GM12801 (cell line): ENCODE data around the gene MROH2B.

ENCODE experiments used
- TF ChIP-seq, protein P1 (sequence below): IDR thresholded peaks from one replicate; pipeline ENCODE4 v1.5.1; 2011; ENCODE audit warnings: control low read depth; ENCODE audit not compliant: insufficient read length; ENCODE audit errors: extremely low read depth

The MROH2B gene

DNA sequence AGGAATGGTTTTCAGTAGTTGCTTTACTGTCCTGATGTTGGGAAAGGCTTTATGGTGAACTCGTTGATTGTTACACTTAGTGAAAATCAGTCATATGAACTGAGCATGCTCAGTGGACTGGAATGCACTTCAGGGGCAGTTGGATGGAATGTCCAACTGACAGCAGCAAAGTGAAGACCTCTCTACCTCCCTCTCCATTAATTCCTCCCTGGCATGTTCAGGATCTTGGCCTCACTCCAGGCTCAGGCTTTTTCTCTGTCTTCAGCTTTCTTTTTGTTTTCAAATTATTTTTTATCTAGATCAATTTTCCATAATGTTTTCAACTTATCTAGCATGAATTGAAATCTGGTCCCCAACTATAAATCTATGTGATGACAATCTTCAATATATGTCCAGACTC lies at the start of gene MROH2B:
Gene MROH2B (minus strand): TSS at position 101 of the 400 bp plus-strand sequence. CDS start 490 bp downstream, outside the sequence.
- TF ChIP-seq, protein P1, sequence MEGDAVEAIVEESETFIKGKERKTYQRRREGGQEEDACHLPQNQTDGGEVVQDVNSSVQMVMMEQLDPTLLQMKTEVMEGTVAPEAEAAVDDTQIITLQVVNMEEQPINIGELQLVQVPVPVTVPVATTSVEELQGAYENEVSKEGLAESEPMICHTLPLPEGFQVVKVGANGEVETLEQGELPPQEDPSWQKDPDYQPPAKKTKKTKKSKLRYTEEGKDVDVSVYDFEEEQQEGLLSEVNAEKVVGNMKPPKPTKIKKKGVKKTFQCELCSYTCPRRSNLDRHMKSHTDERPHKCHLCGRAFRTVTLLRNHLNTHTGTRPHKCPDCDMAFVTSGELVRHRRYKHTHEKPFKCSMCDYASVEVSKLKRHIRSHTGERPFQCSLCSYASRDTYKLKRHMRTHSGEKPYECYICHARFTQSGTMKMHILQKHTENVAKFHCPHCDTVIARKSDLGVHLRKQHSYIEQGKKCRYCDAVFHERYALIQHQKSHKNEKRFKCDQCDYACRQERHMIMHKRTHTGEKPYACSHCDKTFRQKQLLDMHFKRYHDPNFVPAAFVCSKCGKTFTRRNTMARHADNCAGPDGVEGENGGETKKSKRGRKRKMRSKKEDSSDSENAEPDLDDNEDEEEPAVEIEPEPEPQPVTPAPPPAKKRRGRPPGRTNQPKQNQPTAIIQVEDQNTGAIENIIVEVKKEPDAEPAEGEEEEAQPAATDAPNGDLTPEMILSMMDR, result no peak

DNA sequence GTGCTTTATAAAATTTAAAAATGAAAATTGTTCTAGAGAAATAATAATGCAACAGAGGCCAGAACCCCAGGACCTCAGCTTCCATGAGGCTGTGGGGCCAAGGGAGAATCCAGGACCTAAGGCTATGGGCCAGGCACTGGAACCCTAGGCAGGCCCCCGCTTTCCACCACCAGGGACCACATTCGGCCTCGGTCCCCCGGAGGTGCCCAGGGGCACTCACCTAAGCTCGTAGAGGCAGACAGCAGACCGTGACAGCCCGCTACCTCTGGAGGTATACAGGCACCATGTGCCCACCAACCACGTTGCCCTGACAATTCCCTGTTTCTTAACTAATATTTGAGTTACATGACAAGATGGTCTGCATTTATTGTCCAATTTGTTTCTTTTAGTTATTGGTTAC lies 49.5 kb upstream of the MROH2B start:
- TF ChIP-seq, protein P1, result no peak

DNA sequence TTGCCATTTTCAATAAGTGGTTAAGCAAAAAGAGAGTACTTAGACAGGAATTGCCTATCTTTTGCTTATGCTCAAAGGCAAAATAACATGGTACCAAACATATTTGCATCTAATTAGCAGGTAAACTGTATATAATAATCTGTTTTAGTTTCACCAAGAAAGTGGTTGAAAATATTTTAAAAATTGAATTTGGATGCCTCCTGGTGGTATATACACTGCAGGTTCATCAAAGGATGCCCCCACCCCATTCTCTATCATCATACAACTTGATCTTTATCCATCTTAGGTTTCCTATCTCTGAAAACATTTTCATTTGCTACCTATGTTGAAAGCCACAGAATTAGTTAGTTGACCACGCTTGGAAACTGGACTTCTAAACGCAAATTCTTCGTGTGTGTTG lies 47.0 kb upstream of the MROH2B start:
- TF ChIP-seq, protein P1, result no peak

DNA sequence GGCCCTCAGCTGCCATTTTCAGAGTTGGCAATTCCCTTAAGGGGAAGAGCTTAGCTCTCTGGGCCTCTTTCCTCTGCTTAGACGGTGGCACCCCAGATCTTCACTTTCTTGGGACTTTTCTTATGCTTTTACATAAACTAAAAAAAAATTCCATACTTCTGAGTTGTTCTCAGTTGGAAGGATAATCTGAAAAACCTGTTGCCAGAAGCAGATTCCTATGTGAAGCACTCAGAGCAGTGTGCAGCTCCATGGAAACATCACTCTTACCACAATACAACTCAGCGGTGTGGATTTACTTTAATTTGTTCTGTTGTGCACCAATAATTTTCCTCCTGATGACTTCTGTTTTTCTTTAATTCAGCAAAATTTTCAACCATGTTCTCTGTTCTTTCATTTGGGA lies 44.1 kb upstream of the MROH2B start:
- TF ChIP-seq, protein P1, result no peak

DNA sequence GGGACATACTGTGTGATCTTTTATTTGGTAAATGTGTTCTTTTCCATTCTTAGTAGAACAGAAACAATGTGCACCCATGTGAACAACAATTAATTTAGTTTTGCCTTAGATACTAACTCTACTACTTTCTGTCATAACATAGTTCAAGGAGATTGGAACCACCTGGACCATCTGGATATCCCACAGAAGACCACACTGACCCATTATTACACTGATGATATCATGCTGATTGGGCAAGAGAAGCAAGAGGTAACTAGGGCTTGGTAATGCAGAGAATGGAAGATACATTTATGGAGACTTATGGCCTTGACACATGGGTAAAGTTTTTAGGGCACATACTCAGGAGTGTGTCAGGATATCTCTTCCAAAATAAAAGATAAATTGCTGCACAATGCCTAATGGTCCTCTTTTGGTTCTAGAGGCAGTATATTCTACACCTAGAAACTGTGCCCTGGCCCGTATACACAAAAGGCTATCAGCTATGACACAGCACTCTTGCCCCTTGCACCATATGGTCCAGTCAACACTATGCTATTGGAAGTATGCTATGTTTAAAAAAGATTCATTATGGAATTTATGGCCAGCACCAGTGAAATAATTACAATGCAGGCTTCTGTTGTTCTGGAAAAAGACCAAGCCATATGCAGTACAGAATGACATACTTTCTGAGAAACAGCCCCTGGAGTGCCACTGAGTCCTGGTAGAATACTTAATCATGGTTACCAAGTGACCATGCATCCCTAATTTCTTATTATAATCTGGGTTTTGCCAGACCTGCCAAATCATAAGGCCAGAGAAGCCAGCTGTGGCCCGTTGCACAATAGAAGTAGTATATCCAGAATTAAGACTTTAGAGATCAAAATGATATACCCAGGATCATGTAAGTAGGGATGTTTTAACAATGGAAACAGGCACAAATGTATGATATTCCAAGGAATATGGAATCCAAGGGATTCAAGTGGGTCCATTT lies 41.6 kb upstream of the MROH2B start:
- TF ChIP-seq, protein P1, result no peak

DNA sequence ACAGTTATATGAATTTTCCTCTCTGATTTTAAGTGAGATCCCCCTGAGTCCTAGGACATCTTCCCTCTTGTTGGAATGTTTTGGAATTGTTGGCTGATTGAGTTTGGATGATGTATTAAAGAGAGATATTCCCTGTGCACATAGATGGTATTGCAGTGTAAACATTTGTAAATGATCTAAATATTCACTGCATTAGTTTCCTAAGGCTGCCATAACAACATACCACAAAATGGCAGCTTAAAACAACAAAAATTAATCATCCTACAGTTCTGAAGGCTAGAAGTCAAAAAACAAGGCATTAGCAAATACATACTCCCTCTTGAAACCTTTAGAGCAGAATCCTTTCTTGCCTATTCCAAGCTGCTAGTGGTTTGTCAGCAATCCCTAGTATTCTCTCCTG lies 38.0 kb upstream of the MROH2B start:
- TF ChIP-seq, protein P1, result no peak

DNA sequence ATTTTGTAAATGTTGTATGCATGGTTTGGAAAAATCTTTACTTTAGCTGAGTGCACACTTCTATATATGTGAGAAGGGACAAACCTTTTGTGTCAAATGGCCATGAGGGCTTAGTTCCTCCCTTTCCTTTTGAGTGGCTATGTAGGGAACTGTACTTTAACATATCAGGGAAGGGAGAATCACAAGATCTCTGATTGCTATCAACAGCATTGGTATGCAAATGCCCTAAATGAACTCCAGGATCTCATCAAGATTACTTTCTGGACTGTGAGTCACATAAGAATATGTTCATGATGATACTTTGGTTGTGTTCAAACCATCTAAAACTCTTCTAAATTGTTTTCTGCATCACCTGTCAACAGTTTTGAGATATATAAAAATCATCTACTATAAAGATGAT lies 31.2 kb upstream of the MROH2B start:
- TF ChIP-seq, protein P1, result no peak
